DOHH2 (cell line): ENCODE results near the gene ATP6V0B.

ENCODE experiments used
- CTCF ChIP-seq: fragments of 200-600 bp; sonication (generic); IDR thresholded peaks from one replicate; pipeline ENCODE4 v1.5.1; 2014; ENCODE audit warnings: antibody characterized with exemption, mild to moderate bottlenecking, low read depth, low read length; ENCODE audit not compliant: poor library complexity, severe bottlenecking
- EZH2phosphoT487 ChIP-seq: fragments of 200-600 bp; sonication (generic); IDR thresholded peaks from 2 replicates; pipeline ENCODE4 v1.6.1; 2017; ENCODE audit warnings: borderline replicate concordance, mild to moderate bottlenecking, antibody characterized with exemption, low read length, moderate library complexity, mixed read lengths

- TF ChIP-seq CTCF (no peak), EZH2phosphoT487 (no peak)
Measured at GRCh38 chr1:43978264-43978550, 3.4 kb downstream of the ATP6V0B start.
